Kidney tubule cell (primary cell): ENCODE data around the gene BBX.
"Not testable (repeated sequence)": the region's sequence is repeated elsewhere in the genome, so short reads cannot be mapped to it uniquely, and the experiment has no call there.

Experiments
- DNase-seq: peaks from one replicate; pipeline ENCODE4 v3.0.0-alpha.2; 2018; ENCODE audit warnings: low spot score

Gene BBX

GRCh38 chr3:107803170-107803569 is 280.4 kb downstream of the BBX start:
- DNase-seq = no peak

GRCh38 chr3:107806021-107806420 is 283.3 kb downstream of the BBX start:
- no peak for DNase-seq

GRCh38 chr3:107806536-107806935 is 283.8 kb downstream of the BBX start:
- no peak for DNase-seq

GRCh38 chr3:107810171-107811071 is 287.7 kb downstream of the BBX start:
- peak; percentile 81 for DNase-seq

- no peak for DNase-seq
Observed at GRCh38 chr3:107813026-107813425, 290.3 kb downstream of the BBX start.

- DNase-seq = peak; percentile 95
Observed at GRCh38 chr3:107816107-107816506, 293.3 kb downstream of the BBX start.

- DNase-seq = peak; percentile 85
Observed at GRCh38 chr3:107817076-107817475, 294.3 kb downstream of the BBX start.

- DNase-seq = no peak
Observed at GRCh38 chr3:107818025-107818424, 295.3 kb downstream of the BBX start.

GRCh38 chr3:107819656-107820055 is 296.9 kb downstream of the BBX start:
- no peak for DNase-seq

- DNase-seq = no peak
Observed at GRCh38 chr3:107822308-107822707, 299.5 kb downstream of the BBX start.

- no peak for DNase-seq
Observed at GRCh38 chr3:107824822-107825371, 302.1 kb downstream of the BBX start.

GRCh38 chr3:107825556-107825955 is 302.8 kb downstream of the BBX start:
- DNase-seq = no peak

- DNase-seq = no peak
Observed at GRCh38 chr3:107826727-107827126, 304.0 kb downstream of the BBX start.

GRCh38 chr3:107829185-107829584 is 306.4 kb downstream of the BBX start:
- DNase-seq = no peak

- no peak for DNase-seq
Observed at GRCh38 chr3:107831590-107831989, 308.8 kb downstream of the BBX start.

GRCh38 chr3:107833043-107833442 is 310.3 kb downstream of the BBX start:
- DNase-seq = no peak

GRCh38 chr3:107833722-107834416 is 311.1 kb downstream of the BBX start:
- no peak for DNase-seq

- not testable (repeated sequence) for DNase-seq
Observed at GRCh38 chr3:107835001-107835400, 312.2 kb downstream of the BBX start.

- DNase-seq = no peak
Observed at GRCh38 chr3:107837895-107838612, 315.3 kb downstream of the BBX start.

- no peak for DNase-seq
Observed at GRCh38 chr3:107841831-107842230, 319.1 kb downstream of the BBX start.

GRCh38 chr3:107842940-107843339 is 320.2 kb downstream of the BBX start:
- DNase-seq = no peak
